GM19452 (cell line): ENCODE results near the gene MED16.
A peak's percentile ranks its signal among the peaks of the same experiment; 100 is the strongest.

ENCODE experiments used
- ATAC-seq: cut with Tn5 transposase; IDR thresholded peaks from one replicate; pipeline ENCODE4 v1.9.1; 2021; ENCODE audit not compliant: unreplicated experiment

The MED16 gene

DNA sequence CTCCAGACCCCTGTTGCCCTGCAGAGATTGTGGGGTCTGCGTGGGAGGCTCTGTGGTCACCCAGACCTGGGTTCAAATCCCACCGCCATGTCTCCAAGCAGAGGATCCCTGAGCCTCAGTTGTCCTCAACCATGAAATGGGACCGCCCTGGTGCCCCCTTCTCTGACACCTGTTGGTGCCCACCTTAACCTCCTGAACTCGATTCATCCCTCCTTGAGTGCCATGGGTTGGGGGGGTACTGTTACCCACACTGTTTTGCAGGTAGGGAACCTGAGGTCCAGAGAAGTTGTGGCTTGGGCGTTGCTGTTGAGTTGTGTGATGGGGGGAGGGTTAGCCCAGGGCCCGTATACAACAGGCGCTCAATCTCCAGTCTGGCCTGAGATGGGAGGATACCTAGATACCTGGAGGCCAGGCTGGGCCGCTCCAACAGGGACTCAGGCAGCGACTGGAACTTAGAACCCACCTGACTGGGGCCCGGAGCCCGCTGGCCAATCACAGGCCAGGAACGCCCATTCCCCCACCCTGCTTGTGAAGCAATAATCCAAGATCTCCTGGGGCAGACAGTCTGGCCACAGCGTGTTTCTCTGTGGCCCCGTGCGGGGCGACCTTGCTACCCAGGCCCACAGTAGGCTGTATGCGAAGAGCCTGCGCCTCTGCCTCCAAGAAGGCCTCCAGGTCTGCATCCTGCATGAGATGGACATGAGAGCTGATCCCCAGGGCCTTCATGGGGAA lies 35.6 kb upstream of the MED16 start:
- no peak for ATAC-seq

- no peak for ATAC-seq
Observed at GRCh38 chr19:927780-928401, 34.9 kb upstream of the MED16 start.

GRCh38 chr19:927351-927779 lies 34.4 kb upstream of the MED16 start:
- no peak for ATAC-seq

DNA sequence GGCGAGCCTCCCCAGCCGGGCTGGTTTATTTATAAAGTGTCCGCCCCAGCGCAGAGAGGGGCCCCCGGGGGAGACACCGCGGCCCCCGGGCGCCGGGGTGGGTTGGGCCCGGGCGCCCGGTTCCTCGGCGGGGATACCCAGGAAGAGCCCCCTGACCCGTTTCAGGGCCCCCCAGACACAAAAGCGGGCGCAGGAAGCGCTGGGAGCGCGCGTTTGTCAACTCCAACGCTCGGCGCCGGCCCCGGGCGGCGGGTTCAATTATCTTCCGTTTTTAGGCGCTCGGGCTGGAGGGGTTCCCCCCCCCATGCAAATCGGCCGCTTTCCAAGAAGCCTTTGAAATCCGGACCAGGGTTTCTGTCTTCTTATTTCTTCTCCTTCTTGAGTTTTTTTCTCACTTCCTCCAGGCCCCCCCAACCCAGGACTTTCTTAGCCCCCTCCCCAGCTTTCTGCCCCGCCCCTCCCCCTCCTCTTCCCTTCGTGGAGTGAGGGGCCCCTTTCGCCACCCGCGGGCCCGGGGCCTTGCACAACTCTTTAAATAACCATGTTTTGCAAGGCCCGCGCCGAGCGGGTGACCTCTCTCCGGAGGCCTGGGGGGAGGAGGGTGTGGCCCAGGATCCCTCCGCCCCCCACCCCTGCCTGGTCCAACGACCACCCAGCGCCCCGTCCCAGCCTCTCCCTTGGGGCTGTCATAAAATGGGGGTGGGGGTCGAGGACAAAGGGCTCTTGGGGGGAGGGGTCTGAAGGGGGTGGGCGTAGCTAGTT lies 33.8 kb upstream of the MED16 start:
- ATAC-seq, result no peak

DNA sequence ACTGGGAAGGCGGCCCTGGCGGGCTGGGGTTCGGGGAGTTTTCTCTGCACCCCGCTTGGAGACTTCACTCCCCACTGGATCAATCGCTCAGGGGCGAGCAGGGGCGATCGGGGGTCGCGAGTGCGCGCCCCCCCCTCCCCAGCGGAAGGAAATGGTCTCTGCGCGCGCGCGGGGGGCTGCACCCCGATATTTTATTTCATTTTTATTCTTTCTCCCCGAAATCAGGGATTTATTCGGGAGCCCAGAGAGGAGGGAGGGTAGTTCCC lies 33.3 kb upstream of the MED16 start:
- ATAC-seq, result no peak

GRCh38 chr19:925526-926322 lies 32.7 kb upstream of the MED16 start, which contains the start of gene ARID3A:
Gene ARID3A, plus strand, starts transcription at chr19:926035. Its CDS starts 3,494 bp downstream, at chr19:929529.
- peak; percentile 55 for ATAC-seq

DNA sequence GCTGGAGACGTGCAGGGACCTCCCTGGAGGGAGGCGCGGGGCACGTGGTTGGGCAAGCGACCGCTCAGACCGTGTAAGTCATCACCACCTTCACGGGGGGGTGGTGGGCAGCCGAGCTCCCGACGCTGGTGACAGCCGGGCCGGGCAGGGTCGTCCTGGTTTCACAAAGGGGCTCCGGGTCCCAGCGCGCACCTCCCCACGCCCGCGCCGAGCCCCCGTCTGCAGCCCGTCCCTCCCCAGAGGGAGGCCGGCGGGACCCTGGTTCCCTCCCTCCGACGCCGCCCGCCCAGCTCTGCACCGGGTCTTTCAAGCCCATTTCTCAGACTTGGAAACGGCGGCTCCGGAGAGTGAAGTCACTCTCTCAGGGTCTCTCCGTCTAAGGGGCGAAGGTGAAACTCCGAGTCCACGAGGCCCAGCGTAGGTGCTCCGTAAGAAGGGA lies 32.1 kb upstream of the MED16 start:
- peak; percentile 45 for ATAC-seq

GRCh38 chr19:924553-925086 lies 31.6 kb upstream of the MED16 start:
- ATAC-seq, result no peak

GRCh38 chr19:920051-920864 lies 27.3 kb upstream of the MED16 start:
- no peak for ATAC-seq

GRCh38 chr19:919199-920050 lies 26.4 kb upstream of the MED16 start:
- no peak for ATAC-seq

GRCh38 chr19:918481-919198 lies 25.7 kb upstream of the MED16 start:
- ATAC-seq, result no peak

DNA sequence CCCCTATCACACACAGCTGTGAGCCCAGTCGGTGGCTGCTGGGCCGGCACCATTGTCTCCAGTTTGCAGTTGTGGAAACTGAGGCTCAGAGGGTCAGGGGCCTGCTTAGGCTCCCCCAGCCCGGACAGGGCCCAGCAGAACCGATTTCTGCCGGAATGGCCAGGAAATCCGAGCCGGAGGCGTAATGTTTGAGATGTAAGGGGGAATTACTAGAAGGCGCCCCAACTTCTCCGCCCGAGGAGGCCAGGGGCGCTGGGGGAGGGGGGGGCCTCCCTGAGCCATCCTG lies 25.1 kb upstream of the MED16 start:
- ATAC-seq, result no peak

DNA sequence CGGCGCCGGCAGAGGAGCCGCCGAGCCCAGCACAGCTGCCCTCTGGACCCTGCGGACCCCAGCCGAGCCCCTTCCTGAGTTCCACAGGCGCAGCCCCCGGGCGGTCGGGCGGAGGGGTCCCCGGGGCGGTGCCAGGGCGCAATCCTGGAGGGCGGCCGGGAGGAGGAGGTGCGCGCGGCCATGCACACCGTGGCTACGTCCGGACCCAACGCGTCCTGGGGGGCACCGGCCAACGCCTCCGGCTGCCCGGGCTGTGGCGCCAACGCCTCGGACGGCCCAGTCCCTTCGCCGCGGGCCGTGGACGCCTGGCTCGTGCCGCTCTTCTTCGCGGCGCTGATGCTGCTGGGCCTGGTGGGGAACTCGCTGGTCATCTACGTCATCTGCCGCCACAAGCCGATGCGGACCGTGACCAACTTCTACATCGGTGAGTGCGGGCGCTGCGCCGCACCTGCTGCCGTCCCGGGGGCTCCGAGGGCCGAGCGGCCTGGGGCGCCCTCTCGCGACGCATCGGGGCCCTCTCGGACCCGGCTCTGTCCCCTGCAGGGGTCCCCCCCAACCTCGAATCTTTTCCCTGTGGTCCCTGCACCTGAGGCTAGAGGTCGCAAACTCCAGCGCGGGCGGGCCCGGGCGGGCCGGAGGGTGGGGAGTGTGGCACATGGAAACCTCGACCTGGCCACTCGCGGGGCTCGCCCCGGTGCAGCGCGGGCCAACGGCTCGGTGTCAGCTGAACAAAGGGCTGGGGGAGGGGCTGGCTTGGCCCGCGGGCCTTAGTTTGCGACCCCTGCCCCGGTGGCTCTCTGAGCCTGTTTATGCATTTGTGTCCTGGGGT lies 24.6 kb upstream of the MED16 start, which contains the start of gene KISS1R:
TSS of gene KISS1R (plus strand) at position 11 of the 829 bp plus-strand sequence. CDS start at position 181, 170 bp downstream.
- ATAC-seq, result no peak

GRCh38 chr19:916645-917322 lies 23.8 kb upstream of the MED16 start:
- ATAC-seq, result no peak

- peak; percentile 47 for ATAC-seq
Observed at GRCh38 chr19:913080-913748, 20.2 kb upstream of the MED16 start, which contains the start of gene R3HDM4. Gene R3HDM4, minus strand, starts transcription at chr19:913219. Its CDS starts 62 bp downstream, at chr19:913157.
